ENCODE measurements around the gene HRH1.

- TF ChIP-seq POLR2AphosphoS5 (IDR thresholded peaks at IDR 0.05) (no peak), POLR2A (IDR thresholded peaks at IDR 0.05; ENCODE audit: low read depth) (no peak)
These were observed 149.9 kb downstream of the HRH1 start for GRCh38 chr3:11304175-11304574.

Data from esophagus muscularis mucosa (tissue), 2 donors.